Upper lobe of left lung (tissue), 4 donors: ENCODE data around the gene AKNAD1.

Experiments
- EP300 ChIP-seq, 4 donors: sonication (generic); formaldehyde crosslinking; IDR thresholded peaks; one replicate each; pipeline ENCODE4 v1.5.1; 2017; ENCODE audit warnings: antibody characterized with exemption in 4 of 4, control low read depth in 2 of 4
- POLR2A ChIP-seq, 4 donors: fragments of 450-650 bp; IDR thresholded peaks; one replicate each; pipeline ENCODE4 v1.5.1; 2016 to 2017; ENCODE audit warnings: antibody characterized with exemption in 4 of 4, mild to moderate bottlenecking in 2 of 4
- TF ChIP-seq, protein P1 (sequence below), 6 experiments: fragments of 450-650 bp in 4 of 6; fragments of 200-600 bp in 2 of 6; sonication (generic) in 2 of 6; IDR thresholded peaks; one replicate each; pipeline ENCODE4 v1.5.1; 2016 to 2019; ENCODE audit warnings: antibody characterized with exemption in 6 of 6

DNA sequence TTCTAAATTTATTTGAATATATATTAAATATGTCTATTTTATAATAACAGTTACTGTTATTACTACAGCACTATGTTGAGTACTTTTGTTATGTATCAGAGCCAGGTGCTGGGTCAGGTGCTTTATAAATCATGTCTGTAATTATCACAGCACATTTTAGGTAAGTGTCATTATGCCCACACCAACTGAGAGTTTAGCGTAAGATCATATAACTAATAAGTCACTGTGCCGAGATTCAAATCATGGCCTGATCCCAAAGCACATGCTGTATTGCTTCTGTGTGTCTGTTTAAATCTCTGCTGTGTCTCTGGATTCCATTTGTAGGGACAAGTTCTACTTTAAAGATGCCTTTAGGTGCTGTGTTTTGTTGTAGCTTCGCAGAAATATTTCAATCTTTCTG is 21.8 kb upstream of the AKNAD1 start:
- TF ChIP-seq, protein P1, sequence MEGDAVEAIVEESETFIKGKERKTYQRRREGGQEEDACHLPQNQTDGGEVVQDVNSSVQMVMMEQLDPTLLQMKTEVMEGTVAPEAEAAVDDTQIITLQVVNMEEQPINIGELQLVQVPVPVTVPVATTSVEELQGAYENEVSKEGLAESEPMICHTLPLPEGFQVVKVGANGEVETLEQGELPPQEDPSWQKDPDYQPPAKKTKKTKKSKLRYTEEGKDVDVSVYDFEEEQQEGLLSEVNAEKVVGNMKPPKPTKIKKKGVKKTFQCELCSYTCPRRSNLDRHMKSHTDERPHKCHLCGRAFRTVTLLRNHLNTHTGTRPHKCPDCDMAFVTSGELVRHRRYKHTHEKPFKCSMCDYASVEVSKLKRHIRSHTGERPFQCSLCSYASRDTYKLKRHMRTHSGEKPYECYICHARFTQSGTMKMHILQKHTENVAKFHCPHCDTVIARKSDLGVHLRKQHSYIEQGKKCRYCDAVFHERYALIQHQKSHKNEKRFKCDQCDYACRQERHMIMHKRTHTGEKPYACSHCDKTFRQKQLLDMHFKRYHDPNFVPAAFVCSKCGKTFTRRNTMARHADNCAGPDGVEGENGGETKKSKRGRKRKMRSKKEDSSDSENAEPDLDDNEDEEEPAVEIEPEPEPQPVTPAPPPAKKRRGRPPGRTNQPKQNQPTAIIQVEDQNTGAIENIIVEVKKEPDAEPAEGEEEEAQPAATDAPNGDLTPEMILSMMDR (IDR thresholded peaks at IDR 0.05), result no peak
- TF ChIP-seq EP300 (IDR thresholded peaks at IDR 0.05) (no peak), POLR2A (IDR thresholded peaks at IDR 0.05) (no peak)
